Measurements from ENCODE around the gene PEA15.

Gene PEA15, protein sequence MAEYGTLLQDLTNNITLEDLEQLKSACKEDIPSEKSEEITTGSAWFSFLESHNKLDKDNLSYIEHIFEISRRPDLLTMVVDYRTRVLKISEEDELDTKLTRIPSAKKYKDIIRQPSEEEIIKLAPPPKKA

GRCh38 chr1:160205242-160206035 is at the start of gene PEA15:
Gene PEA15, plus strand, starts transcription at chr1:160205384. Its CDS starts 6,161 bp downstream, at chr1:160211545.
- Histone ChIP-seq H3K9me3 (ENCODE audit: control insufficient read depth in 2 of 2, low read length in 2 of 2) (no peaks in the 10 kb centered on the region), H3K4me3 (ENCODE audit: low read length in 2 of 2) (peak within 1 kb of the TSS; percentile 91 to 93), H3K27me3 (ENCODE audit: control insufficient read depth in 1 of 2, insufficient read depth in 2 of 2, low read length in 2 of 2) (no peaks in the 10 kb centered on the region), H3K27ac (ENCODE audit: low read length) (peak within 1 kb of the TSS; percentile 85), H3K4me1 (ENCODE audit: control insufficient read depth, insufficient read depth, low read length) (peaks cover 54% of the 10 kb centered on the region), H3K36me3 (ENCODE audit: control insufficient read depth in 2 of 2, insufficient read depth in 2 of 2, low read length in 2 of 2) (peaks cover 0 to 6% of the 10 kb centered on the region in 2 donors), H3K9ac (ENCODE audit: low read length in 2 of 2) (peak within 1 kb of the TSS; percentile 90 to 92)

DNA sequence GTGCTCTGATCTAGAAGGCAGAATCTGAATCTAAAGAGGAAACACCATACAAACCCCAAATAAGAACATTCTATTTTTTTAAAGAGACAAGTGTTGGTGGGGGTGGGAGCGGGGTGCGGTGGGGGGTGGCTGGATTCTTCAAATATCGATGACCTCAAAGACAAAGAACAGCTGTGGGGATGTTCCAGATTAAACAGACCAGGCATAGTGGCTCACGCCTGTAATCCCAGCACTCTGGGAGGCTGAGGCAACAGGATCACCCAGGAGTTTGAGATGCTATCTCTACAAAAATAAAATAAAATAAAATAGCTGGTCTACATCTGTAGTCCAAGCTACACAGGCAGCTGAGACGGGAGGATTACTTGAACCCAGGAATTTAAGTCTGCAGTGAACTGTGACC is 48.8 kb upstream of the PEA15 start:
- H3K27me3 ChIP-seq (ENCODE audit: control insufficient read depth in 1 of 2, insufficient read depth in 2 of 2, low read length in 2 of 2), result no peaks in the 10 kb centered on the region
- H3K9me3 ChIP-seq (ENCODE audit: control insufficient read depth in 2 of 2, low read length in 2 of 2), result no peaks in the 10 kb centered on the region
- no peaks in the 10 kb centered on the region for H3K36me3 ChIP-seq (ENCODE audit: control insufficient read depth in 2 of 2, insufficient read depth in 2 of 2, low read length in 2 of 2)
- no peak overlapping the region for H3K9ac ChIP-seq (ENCODE audit: low read length in 2 of 2)
- no peak overlapping the region for H3K4me3 ChIP-seq (ENCODE audit: low read length in 2 of 2)
- no peak overlapping the region for H3K27ac ChIP-seq (ENCODE audit: low read length)
- H3K4me1 ChIP-seq (ENCODE audit: control insufficient read depth, insufficient read depth, low read length), result no peaks in the 10 kb centered on the region

DNA sequence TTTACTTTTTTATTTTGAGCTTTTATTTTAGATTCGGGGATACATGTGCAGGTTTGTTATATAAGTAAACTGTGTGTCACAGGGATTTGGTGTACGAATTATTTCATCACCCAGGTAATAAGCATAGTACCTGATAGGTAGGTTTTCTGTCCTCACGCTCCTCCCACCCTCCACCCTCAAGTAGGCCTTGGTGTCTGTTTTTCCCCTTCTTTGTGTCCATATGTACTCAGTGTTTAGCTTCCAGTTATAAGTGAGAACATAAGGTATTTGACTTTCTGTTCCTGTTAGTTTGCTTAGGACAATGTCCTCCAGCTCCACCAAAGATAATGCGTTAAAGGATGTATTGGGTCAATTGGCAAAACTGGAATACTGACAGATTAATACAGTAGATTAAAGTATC is 48.0 kb upstream of the PEA15 start:
- H3K9me3 ChIP-seq (ENCODE audit: control insufficient read depth in 2 of 2, low read length in 2 of 2), result no peaks in the 10 kb centered on the region
- H3K9ac ChIP-seq (ENCODE audit: low read length in 2 of 2), result no peak overlapping the region
- no peak overlapping the region for H3K27ac ChIP-seq (ENCODE audit: low read length)
- no peaks in the 10 kb centered on the region for H3K27me3 ChIP-seq (ENCODE audit: control insufficient read depth in 1 of 2, insufficient read depth in 2 of 2, low read length in 2 of 2)
- no peaks in the 10 kb centered on the region for H3K36me3 ChIP-seq (ENCODE audit: control insufficient read depth in 2 of 2, insufficient read depth in 2 of 2, low read length in 2 of 2)
- H3K4me1 ChIP-seq (ENCODE audit: control insufficient read depth, insufficient read depth, low read length), result no peaks in the 10 kb centered on the region
- H3K4me3 ChIP-seq (ENCODE audit: low read length in 2 of 2), result no peak overlapping the region

DNA sequence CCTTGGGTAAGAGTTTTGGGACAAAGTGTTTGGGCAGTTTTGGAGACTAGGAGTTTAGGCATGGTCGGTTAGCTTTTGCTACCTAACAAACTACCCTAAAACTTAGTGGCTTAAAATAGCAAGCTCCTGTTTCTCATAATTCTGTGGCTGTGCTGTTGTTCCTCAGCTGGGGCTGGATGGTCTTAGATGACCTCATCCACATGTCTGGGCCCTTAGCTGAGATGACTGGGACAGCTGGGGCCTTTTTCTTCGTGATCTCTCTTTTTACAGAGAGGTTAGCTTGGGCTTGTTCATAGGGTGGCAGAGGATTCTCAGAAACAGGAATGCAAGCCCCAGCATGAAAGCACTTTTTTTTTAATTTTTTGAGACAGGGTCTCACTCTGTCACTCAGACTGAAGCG is 47.2 kb upstream of the PEA15 start:
- Histone ChIP-seq H3K9me3 (ENCODE audit: control insufficient read depth in 2 of 2, low read length in 2 of 2) (no peaks in the 10 kb centered on the region), H3K36me3 (ENCODE audit: control insufficient read depth in 2 of 2, insufficient read depth in 2 of 2, low read length in 2 of 2) (no peaks in the 10 kb centered on the region), H3K9ac (ENCODE audit: low read length in 2 of 2) (no peak overlapping the region), H3K27ac (ENCODE audit: low read length) (no peak overlapping the region), H3K4me3 (ENCODE audit: low read length in 2 of 2) (no peak overlapping the region), H3K27me3 (ENCODE audit: control insufficient read depth in 1 of 2, insufficient read depth in 2 of 2, low read length in 2 of 2) (no peaks in the 10 kb centered on the region), H3K4me1 (ENCODE audit: control insufficient read depth, insufficient read depth, low read length) (no peaks in the 10 kb centered on the region)

GRCh38 chr1:160158534-160158933 is 46.6 kb upstream of the PEA15 start:
- Histone ChIP-seq H3K4me1 (ENCODE audit: control insufficient read depth, insufficient read depth, low read length) (no peaks in the 10 kb centered on the region), H3K9ac (ENCODE audit: low read length in 2 of 2) (no peak overlapping the region), H3K9me3 (ENCODE audit: control insufficient read depth in 2 of 2, low read length in 2 of 2) (no peaks in the 10 kb centered on the region), H3K4me3 (ENCODE audit: low read length in 2 of 2) (no peak overlapping the region), H3K27ac (ENCODE audit: low read length) (no peak overlapping the region), H3K36me3 (ENCODE audit: control insufficient read depth in 2 of 2, insufficient read depth in 2 of 2, low read length in 2 of 2) (no peaks in the 10 kb centered on the region), H3K27me3 (ENCODE audit: control insufficient read depth in 1 of 2, insufficient read depth in 2 of 2, low read length in 2 of 2) (no peaks in the 10 kb centered on the region)

DNA sequence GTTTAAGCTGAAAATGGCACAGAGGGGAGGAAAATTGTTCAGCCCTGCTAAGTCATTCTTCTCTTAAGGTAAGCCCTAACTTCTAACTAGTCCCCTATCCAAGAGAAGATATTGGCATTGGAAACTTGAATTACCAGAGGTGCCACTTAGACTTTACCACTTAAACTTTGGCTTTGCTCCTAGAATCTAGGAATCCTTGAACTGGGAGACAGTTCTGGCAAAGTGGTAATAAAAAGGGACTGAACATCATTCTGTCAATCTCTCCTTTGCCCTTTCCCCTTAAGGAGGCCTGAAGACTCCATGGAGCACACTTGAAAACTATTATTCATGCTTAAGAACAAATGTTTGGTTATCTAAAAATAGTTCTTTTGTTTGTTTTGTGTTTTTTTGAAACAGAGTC is 45.3 kb upstream of the PEA15 start:
- Histone ChIP-seq H3K27me3 (ENCODE audit: control insufficient read depth in 1 of 2, insufficient read depth in 2 of 2, low read length in 2 of 2) (no peaks in the 10 kb centered on the region), H3K4me3 (ENCODE audit: low read length in 2 of 2) (no peak overlapping the region), H3K27ac (ENCODE audit: low read length) (no peak overlapping the region), H3K4me1 (ENCODE audit: control insufficient read depth, insufficient read depth, low read length) (no peaks in the 10 kb centered on the region), H3K9ac (ENCODE audit: low read length in 2 of 2) (no peak overlapping the region), H3K36me3 (ENCODE audit: control insufficient read depth in 2 of 2, insufficient read depth in 2 of 2, low read length in 2 of 2) (no peaks in the 10 kb centered on the region), H3K9me3 (ENCODE audit: control insufficient read depth in 2 of 2, low read length in 2 of 2) (no peaks in the 10 kb centered on the region)

- H3K27me3 ChIP-seq (ENCODE audit: control insufficient read depth in 1 of 2, insufficient read depth in 2 of 2, low read length in 2 of 2), result no peaks in the 10 kb centered on the region
- no peaks in the 10 kb centered on the region for H3K36me3 ChIP-seq (ENCODE audit: control insufficient read depth in 2 of 2, insufficient read depth in 2 of 2, low read length in 2 of 2)
- no peaks in the 10 kb centered on the region for H3K4me1 ChIP-seq (ENCODE audit: control insufficient read depth, insufficient read depth, low read length)
- H3K9ac ChIP-seq (ENCODE audit: low read length in 2 of 2), result no peak overlapping the region
- H3K4me3 ChIP-seq (ENCODE audit: low read length in 2 of 2), result no peak overlapping the region
- no peak overlapping the region for H3K27ac ChIP-seq (ENCODE audit: low read length)
- no peaks in the 10 kb centered on the region for H3K9me3 ChIP-seq (ENCODE audit: control insufficient read depth in 2 of 2, low read length in 2 of 2)
These were observed 43.0 kb upstream of the PEA15 start for GRCh38 chr1:160161965-160162705.

DNA sequence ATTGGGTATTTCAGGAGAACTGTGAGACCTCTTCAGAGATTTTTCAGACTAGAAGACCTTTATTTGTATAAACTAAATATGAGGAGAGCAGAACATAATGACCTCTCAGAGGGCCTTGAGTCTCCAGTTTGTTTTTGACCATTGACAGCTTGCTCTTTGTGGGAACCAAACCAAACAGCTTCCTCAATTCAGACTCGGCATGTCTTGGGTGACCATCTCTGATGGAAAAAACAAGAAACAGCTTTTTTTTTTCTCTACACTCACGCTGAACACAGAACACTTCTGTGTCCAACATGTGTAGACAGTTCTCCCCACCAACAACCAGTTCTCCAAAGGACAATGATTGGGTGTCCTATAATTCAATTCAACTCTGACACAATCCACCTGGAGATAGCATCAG is 42.3 kb upstream of the PEA15 start:
- H3K9ac ChIP-seq (ENCODE audit: low read length in 2 of 2), result no peak overlapping the region
- H3K4me3 ChIP-seq (ENCODE audit: low read length in 2 of 2), result no peak overlapping the region
- H3K36me3 ChIP-seq (ENCODE audit: control insufficient read depth in 2 of 2, insufficient read depth in 2 of 2, low read length in 2 of 2), result no peaks in the 10 kb centered on the region
- H3K27me3 ChIP-seq (ENCODE audit: control insufficient read depth in 1 of 2, insufficient read depth in 2 of 2, low read length in 2 of 2), result no peaks in the 10 kb centered on the region
- H3K9me3 ChIP-seq (ENCODE audit: control insufficient read depth in 2 of 2, low read length in 2 of 2), result no peaks in the 10 kb centered on the region
- H3K27ac ChIP-seq (ENCODE audit: low read length), result no peak overlapping the region
- no peaks in the 10 kb centered on the region for H3K4me1 ChIP-seq (ENCODE audit: control insufficient read depth, insufficient read depth, low read length)

DNA sequence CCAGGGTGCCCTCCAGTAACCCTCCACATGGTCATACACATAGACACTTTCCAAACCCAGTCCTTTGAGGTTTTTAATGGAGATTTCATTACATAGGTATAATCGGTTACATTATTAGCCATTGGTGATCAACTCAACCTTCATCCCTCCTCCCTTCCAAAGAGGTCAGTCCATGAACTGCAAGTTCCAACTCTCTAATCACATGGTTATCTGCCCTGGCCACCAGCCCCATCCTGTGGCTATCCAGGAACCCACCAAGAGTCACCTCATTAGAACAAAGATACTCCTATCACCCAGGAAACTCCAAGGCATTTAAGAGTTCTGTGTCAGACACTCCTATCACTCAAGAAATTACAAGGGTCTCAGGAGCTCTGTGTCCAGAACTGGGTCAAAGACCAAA is 41.6 kb upstream of the PEA15 start:
- Histone ChIP-seq H3K9me3 (ENCODE audit: control insufficient read depth in 2 of 2, low read length in 2 of 2) (no peaks in the 10 kb centered on the region), H3K27ac (ENCODE audit: low read length) (no peak overlapping the region)

DNA sequence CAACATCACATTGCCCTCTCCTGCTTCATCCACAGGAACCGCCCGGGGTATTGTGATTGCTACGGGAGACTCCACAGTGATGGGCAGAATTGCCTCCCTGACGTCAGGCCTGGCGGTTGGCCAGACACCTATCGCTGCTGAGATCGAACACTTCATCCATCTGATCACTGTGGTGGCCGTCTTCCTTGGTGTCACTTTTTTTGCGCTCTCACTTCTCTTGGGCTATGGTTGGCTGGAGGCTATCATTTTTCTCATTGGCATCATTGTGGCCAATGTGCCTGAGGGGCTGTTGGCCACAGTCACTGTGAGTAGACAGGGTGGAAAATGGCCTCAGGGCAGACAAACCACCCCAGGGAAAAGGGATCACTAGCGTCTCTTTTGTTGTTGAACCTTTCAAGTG is 41.1 kb upstream of the PEA15 start:
- Histone ChIP-seq H3K9ac (ENCODE audit: low read length in 2 of 2) (no peak overlapping the region), H3K27ac (ENCODE audit: low read length) (no peak overlapping the region), H3K9me3 (ENCODE audit: control insufficient read depth in 2 of 2, low read length in 2 of 2) (no peaks in the 10 kb centered on the region), H3K27me3 (ENCODE audit: control insufficient read depth in 1 of 2, insufficient read depth in 2 of 2, low read length in 2 of 2) (no peaks in the 10 kb centered on the region), H3K4me1 (ENCODE audit: control insufficient read depth, insufficient read depth, low read length) (no peaks in the 10 kb centered on the region), H3K36me3 (ENCODE audit: control insufficient read depth in 2 of 2, insufficient read depth in 2 of 2, low read length in 2 of 2) (no peaks in the 10 kb centered on the region), H3K4me3 (ENCODE audit: low read length in 2 of 2) (no peak overlapping the region)

More for the DNA sequence above, 41.6 kb upstream of the PEA15 start:
- Histone ChIP-seq H3K9ac (ENCODE audit: low read length in 2 of 2) (no peak overlapping the region), H3K4me1 (ENCODE audit: control insufficient read depth, insufficient read depth, low read length) (no peaks in the 10 kb centered on the region), H3K36me3 (ENCODE audit: control insufficient read depth in 2 of 2, insufficient read depth in 2 of 2, low read length in 2 of 2) (no peaks in the 10 kb centered on the region), H3K27me3 (ENCODE audit: control insufficient read depth in 1 of 2, insufficient read depth in 2 of 2, low read length in 2 of 2) (no peaks in the 10 kb centered on the region), H3K4me3 (ENCODE audit: low read length in 2 of 2) (no peak overlapping the region)

Data from stomach smooth muscle (tissue), 2 donors.